ENCODE results near the gene KCNT2. TPM values are rescaled to one million over a fixed set of nuclear protein-coding genes. Genes with fewer than 3 reads are reported as not detected.

The KCNT2 gene
- total RNA-seq, 1 donor from 2014 or later, result 26.2 TPM

DNA sequence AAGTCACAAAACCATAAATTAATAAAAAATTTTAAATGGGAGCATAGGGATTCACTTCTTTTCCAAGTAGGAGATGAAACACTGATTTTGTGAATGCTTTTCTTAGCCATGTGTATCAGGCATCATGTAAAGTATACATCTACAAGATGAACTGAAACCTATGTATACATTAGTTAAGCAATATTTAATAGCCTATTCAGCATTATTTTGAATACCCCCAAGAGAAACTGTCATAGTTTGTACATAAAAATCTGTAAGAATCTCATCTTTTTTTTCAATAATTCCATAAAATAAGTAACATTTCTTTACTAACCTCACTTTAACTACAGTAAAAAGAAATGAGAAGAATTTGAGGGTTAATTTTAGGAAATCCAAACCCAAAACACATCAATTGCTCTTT lies 348.0 kb downstream of the KCNT2 start:
- no peak overlapping the region for H3K4me3 Mint-ChIP-seq (ENCODE audit: unreplicated experiment)
- H3K36me3 Mint-ChIP-seq (ENCODE audit: unreplicated experiment), result peaks cover 10% of the 10 kb centered on the region
- TF ChIP-seq, protein P1, sequence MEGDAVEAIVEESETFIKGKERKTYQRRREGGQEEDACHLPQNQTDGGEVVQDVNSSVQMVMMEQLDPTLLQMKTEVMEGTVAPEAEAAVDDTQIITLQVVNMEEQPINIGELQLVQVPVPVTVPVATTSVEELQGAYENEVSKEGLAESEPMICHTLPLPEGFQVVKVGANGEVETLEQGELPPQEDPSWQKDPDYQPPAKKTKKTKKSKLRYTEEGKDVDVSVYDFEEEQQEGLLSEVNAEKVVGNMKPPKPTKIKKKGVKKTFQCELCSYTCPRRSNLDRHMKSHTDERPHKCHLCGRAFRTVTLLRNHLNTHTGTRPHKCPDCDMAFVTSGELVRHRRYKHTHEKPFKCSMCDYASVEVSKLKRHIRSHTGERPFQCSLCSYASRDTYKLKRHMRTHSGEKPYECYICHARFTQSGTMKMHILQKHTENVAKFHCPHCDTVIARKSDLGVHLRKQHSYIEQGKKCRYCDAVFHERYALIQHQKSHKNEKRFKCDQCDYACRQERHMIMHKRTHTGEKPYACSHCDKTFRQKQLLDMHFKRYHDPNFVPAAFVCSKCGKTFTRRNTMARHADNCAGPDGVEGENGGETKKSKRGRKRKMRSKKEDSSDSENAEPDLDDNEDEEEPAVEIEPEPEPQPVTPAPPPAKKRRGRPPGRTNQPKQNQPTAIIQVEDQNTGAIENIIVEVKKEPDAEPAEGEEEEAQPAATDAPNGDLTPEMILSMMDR (IDR thresholded peaks at IDR 0.05), result no peak
- no peaks in the 10 kb centered on the region for H3K27me3 Mint-ChIP-seq (ENCODE audit: unreplicated experiment)
- DNase-seq (ENCODE audit: extremely low spot score, unreplicated experiment), result no peak
- H3K9me3 Mint-ChIP-seq (ENCODE audit: unreplicated experiment), result no peaks in the 10 kb centered on the region
- peaks cover 5% of the 10 kb centered on the region for H3K4me1 Mint-ChIP-seq (ENCODE audit: unreplicated experiment)
- H3K27ac Mint-ChIP-seq (ENCODE audit: unreplicated experiment), result no peak overlapping the region

DNA sequence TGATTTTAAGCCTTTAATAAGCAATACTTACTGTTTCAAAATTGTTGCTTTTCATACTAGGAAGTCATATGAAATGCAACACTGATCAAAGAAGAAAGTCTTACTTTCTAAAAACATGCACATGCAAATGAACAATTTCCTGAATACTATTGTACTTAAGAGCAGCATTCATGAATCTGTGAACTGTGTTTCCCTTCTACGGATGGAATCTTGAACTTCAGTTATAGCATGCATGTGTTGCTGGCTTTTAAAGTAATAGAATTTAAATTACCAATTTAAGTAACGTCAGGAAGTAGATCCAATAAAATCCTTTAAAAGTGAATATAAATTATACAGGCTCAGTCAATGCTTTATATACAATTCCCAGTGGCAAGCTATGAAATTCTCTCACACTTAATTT lies 348.9 kb downstream of the KCNT2 start:
- Mint-ChIP-seq H3K4me3 (ENCODE audit: unreplicated experiment) (no peak overlapping the region), H3K9me3 (ENCODE audit: unreplicated experiment) (no peaks in the 10 kb centered on the region), H3K27me3 (ENCODE audit: unreplicated experiment) (no peaks in the 10 kb centered on the region), H3K27ac (ENCODE audit: unreplicated experiment) (no peak overlapping the region), H3K4me1 (ENCODE audit: unreplicated experiment) (peaks cover 5% of the 10 kb centered on the region), H3K36me3 (ENCODE audit: unreplicated experiment) (peaks cover 13% of the 10 kb centered on the region)
- TF ChIP-seq, protein P1 (IDR thresholded peaks at IDR 0.05), result no peak
- no peak for DNase-seq (ENCODE audit: extremely low spot score, unreplicated experiment)

DNA sequence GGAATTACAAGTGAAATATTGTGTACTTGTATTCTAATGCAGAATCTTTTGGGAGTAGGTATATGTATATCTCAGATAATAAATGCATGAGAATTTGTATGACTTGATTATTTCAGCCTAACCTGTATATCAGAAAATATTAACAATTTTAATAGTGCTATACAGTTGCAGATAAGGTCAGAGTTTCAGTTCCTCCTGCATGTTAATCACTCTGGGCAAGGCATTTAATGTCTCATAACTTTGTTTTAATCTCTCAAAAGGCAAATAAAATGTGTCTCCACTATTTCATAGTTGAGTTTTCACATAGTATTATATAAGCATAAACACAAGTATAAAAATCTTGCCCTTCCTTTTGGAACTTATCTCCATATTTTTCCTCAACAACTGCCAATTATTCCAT lies 352.5 kb downstream of the KCNT2 start:
- no peak for DNase-seq (ENCODE audit: extremely low spot score, unreplicated experiment)
- TF ChIP-seq, protein P1 (IDR thresholded peaks at IDR 0.05), result no peak
- Mint-ChIP-seq H3K27ac (ENCODE audit: unreplicated experiment) (no peak overlapping the region), H3K27me3 (ENCODE audit: unreplicated experiment) (no peaks in the 10 kb centered on the region), H3K4me3 (ENCODE audit: unreplicated experiment) (no peak overlapping the region), H3K9me3 (ENCODE audit: unreplicated experiment) (no peaks in the 10 kb centered on the region), H3K36me3 (ENCODE audit: unreplicated experiment) (peaks cover 26% of the 10 kb centered on the region), H3K4me1 (ENCODE audit: unreplicated experiment) (peaks cover 2% of the 10 kb centered on the region)

DNA sequence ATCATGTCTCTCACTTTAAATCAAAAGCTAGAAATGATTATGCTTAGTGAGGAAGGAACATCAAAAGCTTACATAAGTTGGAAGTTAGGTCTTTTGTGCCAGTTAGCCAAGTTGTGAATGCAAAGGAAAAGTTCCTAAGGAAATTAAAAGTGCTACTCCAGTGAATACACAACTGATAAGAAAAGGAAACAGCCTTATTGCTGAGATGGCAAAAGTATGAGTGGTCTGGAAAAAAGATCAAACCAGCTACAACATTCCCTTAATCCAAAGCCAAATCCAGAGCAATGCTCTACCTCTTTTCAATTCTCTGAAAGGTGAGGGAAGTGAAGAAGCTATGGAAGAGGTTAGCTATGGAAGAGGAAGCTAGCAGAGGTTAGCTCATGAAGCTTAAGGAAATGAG lies 378.7 kb downstream of the KCNT2 start:
- Mint-ChIP-seq H3K36me3 (ENCODE audit: unreplicated experiment) (peaks cover 63% of the 10 kb centered on the region), H3K27ac (ENCODE audit: unreplicated experiment) (no peak overlapping the region), H3K4me3 (ENCODE audit: unreplicated experiment) (no peak overlapping the region), H3K4me1 (ENCODE audit: unreplicated experiment) (no peaks in the 10 kb centered on the region), H3K9me3 (ENCODE audit: unreplicated experiment) (peaks cover 24% of the 10 kb centered on the region), H3K27me3 (ENCODE audit: unreplicated experiment) (no peaks in the 10 kb centered on the region)
- DNase-seq (ENCODE audit: extremely low spot score, unreplicated experiment), result no peak
- TF ChIP-seq, protein P1 (IDR thresholded peaks at IDR 0.05), result no peak

DNA sequence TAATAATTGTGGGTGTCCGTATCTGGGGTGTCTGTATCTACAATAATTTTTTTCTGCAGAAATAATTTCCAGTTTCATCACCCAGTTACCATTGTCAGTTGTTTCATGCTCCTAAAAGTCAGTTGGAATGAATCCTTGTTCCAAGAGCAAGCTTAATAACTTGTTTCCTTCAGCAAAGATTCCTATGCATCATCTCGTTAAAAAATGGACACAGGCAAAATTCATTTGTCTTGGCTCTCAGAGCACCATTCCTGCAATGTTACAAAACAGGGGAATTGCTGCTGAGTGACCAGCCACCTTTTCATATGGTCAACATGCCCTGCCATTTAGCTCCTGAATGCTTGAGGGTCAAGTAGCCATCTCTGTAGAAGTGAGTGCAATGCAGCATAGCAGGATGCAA lies 393.4 kb downstream of the KCNT2 start:
- Mint-ChIP-seq H3K4me3 (ENCODE audit: unreplicated experiment) (no peak overlapping the region), H3K9me3 (ENCODE audit: unreplicated experiment) (peaks cover 9% of the 10 kb centered on the region), H3K27me3 (ENCODE audit: unreplicated experiment) (no peaks in the 10 kb centered on the region), H3K27ac (ENCODE audit: unreplicated experiment) (no peak overlapping the region), H3K4me1 (ENCODE audit: unreplicated experiment) (no peaks in the 10 kb centered on the region), H3K36me3 (ENCODE audit: unreplicated experiment) (no peaks in the 10 kb centered on the region)
- DNase-seq (ENCODE audit: extremely low spot score, unreplicated experiment), result no peak
- TF ChIP-seq, protein P1 (IDR thresholded peaks at IDR 0.05), result no peak

All from osteocyte (in vitro differentiated cells).